HPDE6-E6E7 (cell line): ENCODE results near the gene HERC3.
A peak's percentile ranks its signal among the peaks of the same experiment; 100 is the strongest.

Experiments used
- DNase-seq: peaks from one replicate; pipeline ENCODE4 v3.0.0; 2011; ENCODE audit warnings: missing footprints; ENCODE audit errors: extremely low spot score

Gene HERC3

DNA sequence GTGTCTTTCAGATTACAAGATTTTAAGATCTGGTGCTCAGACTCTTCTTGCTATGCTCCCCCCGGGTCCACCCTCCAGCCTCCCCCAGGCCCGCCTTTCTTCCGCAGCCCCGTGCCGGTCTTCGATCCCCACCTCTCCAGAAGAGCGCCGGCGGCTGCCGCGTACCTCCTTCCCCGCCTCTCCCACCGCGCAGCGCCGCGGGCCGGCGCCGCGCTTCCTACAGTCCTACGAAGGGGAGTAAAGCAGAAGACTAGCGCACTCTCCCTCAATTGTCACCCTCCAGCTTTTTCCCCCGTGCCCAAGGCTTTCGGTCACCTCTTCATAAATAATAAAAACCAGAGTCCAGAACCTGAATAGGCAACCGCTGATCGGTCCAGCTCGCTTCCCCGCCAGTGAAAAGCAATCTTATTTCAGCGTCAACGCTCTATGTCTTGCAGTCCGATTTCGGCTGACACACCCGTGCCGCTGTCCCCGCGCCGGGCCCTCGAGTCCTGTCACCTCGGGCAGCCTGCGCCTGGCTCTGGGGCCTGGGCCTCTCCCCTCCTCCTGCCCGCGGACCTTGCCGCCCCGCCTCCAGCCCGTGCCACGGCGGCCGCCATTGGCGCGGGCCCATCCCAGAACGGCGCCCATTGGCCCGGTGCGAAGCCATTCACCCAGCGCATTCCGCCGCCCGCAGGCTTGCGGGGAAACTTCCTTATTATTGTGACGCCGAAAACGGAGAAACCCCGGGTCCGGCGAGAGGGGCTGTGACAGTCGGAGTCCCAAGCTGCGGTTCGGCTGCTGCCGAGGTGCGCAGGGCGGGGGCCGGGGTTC lies at the start of gene HERC3:
HERC3 (plus strand) TSS at position 694 of the 813 bp plus-strand sequence. CDS start 13,344 bp downstream, outside the sequence.
- DNase-seq: peak; percentile 76

DNA sequence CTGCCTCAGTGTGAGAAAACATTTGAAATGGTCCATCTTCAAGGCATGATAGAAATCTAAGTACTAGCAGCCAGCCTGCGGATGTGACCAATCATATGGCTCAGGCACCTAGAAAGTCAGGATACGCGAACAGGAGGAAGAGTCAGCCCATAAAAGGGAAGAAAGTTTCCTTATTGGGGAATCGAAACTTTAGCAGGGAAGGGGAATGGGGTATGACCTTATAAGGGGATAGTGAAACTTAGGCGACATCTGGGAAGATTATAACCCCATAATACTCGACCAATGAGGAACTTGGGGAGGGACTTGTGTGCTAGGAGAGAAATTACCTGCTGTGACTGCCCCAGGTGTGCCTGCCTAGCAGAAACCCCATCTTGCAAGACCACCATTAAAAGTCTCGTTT lies 42.5 kb upstream of the HERC3 start:
- no peak for DNase-seq

DNA sequence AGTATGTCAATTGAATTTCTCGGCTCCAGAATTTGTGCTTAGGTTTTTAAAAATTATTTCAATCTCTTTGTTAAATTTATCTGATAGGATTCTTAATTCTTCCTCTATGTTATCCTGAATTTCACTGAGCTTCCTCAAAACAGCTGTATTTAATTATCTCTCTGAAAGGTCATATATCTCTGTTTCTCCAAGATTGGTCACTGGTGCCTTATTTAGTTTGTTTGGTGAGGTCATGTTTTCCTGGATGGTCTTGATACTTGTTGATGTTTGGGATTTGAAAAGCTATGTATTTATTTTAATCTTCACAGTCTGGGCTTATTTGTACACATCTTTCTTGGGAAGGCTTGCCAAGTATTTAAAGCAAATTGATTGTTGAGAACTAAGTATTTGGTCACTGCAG lies 24.7 kb upstream of the HERC3 start:
- no peak for DNase-seq

DNA sequence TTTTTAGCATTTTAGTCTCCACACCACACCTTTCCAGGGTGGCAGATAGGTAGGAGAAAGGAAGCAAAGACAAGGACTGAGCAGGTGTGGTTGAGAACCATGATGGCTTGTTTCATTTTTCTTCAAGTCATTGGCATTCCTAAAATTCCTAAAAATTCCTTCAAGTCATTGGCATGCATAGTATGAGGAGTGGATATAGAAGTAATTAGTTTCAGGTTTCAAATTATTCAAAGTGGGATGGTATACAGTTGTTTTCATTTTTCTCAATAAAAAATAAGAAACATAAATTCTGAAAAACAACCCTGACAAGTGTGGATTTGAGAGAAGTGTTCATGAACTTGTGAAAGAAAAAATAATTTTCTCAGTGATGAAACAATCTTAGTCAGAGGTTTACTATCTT lies 22.3 kb upstream of the HERC3 start:
- DNase-seq: no peak

DNA sequence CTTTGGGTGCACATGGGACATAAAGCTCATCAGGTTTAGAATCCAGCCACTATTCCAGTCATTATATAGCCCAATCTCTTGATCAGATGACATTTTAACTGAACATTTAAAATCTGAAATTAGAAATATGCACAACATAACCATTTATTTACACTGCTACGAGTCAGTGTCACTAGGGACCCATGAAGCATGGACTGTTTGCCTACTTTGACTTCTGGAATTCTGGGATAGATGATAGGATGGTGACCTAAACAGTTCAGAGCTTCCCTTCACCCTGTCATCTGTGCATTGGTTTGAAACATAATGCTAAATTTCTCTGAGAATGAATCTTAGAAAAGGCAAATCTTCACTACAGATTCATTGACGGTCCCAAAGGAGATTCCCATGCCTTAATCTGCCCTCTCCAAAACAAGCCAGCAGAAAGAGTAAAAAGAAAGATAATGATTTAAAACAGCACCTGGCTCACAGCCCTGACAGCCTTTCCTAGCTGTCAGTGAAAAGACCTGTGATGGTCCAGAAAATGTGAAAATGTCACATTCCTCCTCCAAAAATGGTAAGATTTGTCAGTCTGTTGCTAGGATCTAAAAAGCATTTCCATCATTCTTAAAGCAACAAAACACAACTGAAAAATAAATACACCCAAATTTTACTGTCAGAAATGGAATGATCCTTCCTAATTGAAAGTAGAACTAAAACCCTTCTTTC lies 18.9 kb upstream of the HERC3 start:
- DNase-seq: no peak

DNA sequence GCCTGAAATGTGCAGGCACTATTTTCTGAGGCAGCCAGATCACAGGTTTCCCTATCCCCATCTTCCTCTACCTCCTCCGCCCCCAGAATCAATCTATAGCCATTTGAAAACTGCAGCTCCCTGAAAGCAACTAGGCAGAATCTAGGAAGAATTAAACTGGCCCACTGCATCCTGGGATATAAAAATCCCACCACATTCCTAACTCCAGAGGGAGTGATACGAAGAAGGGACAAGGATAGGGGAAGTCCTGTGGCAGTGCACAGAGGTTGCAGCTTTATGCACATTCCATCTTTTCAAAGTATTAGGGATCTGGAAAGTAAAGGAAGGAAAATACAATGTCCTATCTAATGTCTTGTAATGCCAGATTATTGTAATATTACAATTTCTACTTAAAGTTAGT lies 18.3 kb upstream of the HERC3 start:
- DNase-seq: no peak

DNA sequence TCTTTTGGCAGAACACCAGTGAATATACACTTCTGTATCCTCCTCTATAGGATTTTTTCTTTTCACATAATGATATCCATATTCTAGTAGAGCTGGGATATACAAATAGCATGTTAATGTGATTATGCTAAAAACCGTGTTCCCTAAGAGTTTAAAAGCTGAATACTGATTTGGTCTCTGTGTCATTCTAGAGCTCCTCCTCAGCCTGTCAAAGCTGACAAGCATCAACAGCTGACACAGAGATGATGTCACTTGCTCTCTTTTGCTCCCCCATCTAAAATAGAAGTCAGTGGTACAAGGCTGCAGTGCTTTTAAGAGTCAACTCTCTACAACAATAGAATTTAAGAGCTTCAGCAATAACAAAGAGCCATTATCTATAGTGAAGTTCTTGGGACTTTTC lies 17.1 kb upstream of the HERC3 start:
- no peak for DNase-seq

DNA sequence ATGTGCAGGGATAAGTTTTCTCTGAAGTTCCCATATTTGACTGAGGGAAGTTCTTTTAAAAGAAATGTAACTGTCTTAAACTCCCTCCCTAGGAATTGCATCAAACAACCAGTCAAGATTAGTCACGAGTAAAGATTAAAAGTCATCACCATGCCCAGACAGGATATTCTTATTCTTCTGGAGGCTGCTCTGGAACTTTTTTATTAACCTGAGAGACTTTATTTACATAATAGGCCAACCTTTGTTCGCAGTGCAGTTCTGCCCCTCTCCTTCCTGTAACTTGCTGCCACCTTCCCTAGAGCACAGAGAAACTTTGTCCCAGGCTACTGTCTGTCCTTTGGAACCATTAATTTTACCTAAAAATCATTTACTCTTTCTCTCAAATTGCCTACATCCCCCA lies 9.8 kb upstream of the HERC3 start:
- DNase-seq: no peak

DNA sequence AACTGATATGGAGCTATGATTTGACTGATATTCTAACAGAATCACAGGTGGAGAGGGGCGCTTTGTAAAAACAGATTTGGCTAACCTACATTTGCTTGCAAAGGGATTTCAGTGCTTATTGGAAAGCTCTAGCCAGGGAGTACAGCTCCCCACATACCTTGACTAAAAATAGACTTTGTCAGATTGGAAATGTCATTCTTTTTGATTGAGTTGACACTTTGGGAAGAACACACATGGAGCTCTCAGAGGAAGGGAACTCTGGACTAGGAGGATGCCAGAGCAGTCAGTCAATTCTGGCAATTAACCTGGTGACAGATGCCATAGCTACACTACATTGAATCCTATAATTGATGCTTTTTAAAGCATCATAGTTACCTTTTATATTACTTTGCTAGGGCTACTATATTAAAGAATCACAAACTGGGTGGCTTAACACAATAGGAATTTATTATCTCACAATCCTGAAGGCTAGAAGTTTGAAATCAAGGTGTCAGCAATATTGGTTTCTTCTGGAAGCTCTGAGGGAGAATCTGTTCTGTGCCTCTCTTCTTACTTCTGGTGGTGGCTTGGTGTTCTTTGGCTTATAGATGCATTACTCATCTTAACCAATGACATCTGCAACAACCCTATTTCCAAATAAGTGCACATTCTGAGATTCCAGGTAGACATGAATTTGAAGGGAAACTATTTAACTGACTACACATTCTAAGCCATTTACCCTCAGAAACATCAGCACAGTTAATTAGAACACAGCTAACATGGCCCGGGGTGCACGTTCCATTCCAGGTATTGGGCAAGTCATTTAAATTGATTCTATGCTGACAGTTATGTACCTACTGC lies 8.4 kb upstream of the HERC3 start:
- no peak for DNase-seq

DNA sequence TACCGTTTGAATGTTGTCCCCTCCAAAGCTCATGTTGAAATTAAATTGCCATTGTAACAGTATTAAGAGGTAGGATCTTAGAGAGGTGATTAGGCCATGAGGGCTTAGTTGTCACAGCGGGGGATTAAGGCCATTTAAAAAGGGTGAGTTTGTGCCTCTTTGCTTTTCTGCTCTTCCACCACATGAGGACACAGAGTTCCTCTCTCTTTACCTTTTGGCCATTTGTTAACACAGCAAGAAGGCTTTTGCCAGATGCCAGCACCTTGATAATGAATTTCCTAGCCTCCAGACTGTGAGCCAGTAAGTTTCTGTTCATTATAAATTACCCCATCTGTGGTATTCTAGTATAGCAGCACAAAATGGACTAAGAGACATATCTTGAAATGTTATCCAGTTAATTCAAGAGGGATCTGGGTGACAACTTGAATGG lies 7.8 kb upstream of the HERC3 start:
- DNase-seq: no peak

DNA sequence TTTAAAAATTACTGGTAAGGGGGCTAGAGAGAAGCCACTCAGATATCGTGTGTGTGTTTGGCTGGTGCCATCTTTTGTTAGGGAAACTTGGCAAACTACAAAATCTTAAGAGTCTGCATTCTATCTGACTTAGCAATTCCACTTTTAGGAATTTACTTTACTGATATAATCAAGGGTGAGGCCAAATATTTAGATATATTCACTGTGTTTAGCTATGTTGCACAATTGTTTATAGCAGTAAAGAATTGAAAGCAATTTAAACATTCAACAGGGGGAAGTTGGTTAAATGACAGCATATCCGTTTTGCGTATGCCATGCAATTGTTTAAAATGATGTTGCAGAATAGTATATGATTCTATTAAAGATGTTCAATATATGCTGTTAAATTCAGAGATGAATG lies 6.4 kb upstream of the HERC3 start:
- no peak for DNase-seq

DNA sequence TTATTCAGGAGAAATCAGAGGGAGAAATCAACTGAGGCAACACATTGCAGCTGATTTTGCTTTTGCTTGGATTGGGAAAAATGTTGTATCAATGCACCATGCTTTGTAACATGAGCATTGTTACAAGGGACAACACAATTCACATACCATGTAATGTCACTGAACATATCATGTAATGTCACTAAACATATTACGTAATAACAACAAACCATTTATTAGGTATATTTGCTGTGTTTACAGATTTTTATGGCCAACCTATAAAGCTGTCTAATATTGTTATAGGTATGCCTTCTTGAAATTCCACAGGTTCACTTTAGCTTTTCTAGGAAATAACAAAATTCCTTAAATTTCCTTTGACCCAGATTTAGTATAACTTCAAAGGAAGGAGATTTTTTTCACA lies 5.0 kb upstream of the HERC3 start:
- DNase-seq: no peak

DNA sequence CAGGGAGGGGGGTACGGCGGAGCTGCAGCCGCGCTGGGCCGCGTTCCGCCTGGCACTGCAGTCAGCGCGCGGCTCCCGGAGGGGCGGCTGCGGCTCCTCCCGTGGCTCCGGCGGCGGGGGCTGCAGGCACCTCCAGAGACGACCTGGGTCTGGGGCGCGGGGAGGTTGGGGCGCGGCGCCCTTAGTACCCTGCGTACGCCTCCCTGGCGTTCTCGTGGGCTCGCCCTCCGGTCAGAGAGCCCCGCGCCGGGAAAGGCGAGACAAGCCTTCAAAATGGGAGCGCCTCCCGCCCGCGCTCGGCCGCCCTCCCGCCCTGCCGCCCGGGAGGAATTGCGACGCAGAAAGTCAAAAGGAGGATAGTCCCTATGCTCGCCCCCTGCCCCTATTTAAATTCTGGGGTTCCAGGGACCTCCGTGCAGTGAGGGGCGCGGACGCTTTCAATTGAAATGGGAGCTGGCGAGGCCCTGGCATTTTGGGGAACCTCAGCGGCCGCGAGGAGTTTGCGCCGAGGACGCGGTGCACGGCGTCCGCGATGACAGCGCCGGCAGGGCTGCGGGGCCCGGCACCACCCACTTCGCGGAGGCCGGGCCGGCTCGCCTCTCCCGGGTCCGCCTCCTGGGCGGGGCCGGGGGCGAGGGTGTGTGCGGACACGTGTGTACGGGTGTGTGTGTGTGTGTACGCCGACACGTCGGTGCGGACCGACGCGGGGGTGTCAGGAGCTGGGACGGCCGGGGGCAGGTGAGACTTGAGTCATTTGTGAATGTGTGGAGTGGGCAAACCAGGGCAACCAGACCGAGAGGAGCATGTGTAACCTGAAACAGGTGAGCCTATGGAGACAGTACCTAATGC lies 544 bp downstream of the HERC3 start:
- peak; percentile 90 for DNase-seq

DNA sequence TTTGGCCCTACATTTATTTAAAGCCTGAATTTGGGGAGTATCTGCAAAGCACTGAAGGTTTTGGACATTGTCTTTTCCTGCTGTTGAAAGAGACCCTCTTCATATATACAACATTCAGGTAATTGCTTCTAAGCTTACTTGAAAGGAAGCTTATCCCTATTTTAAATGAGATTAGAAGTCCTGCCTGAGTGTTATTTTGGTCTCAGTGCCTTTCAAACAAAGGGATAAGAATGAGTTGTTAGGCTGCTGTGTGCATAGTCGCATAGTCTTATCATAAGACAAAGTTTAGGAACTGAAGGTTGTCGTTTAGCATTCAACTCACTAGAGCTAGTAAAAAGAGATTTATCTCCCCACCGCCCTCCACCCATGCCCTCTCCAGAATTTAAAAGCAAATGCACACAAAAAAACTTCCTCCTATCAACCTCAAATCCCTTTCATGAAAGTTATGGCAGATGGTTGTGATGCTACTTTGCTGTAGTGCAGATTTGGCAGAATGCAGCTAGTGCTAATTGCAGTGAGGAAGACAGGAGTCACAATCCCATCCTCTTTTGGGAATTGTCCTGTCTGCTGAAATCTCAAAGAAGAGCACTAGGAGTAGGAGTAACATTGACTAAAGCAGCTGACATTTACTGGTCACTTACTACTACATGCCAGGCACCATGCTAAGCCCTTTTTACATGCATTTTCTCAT lies 5.8 kb downstream of the HERC3 start:
- no peak for DNase-seq

DNA sequence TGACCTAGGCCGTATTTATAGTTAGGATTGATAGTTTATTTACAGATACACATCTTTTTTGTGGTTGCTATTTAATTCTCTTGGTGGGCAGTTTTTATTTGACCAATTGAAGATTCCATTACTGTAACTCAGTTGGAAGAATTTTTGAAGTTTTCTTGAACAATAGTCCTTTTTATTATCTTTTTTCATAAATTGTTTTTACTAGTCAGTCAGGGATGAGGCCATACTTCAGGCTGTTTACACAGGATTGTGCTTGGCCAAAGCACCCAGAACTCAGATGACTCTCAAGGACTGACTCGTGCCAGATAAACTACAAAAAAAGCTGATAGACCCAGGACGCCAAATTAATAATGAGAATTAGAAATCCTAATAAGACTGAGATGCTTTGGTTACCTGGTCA lies 7.0 kb downstream of the HERC3 start:
- no peak for DNase-seq

DNA sequence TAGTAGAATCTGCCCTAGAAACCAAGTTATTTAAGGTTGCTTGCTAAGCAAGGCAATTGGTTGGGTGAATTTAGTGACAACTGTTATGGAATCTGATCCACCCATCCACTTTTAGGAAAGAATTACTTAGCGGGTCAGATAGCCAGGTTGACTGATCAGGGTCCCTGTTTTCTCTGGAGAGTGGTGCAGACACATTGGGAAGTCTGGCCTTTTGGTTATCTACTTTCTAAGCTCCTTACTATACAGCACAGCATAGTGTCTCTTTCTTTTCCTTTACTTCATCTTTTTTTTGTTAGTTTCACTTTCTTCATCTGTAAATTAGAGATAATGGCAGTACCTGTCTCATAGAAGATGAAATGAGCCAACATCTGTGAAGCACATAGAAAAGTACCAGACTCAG lies 7.4 kb downstream of the HERC3 start:
- DNase-seq: no peak

DNA sequence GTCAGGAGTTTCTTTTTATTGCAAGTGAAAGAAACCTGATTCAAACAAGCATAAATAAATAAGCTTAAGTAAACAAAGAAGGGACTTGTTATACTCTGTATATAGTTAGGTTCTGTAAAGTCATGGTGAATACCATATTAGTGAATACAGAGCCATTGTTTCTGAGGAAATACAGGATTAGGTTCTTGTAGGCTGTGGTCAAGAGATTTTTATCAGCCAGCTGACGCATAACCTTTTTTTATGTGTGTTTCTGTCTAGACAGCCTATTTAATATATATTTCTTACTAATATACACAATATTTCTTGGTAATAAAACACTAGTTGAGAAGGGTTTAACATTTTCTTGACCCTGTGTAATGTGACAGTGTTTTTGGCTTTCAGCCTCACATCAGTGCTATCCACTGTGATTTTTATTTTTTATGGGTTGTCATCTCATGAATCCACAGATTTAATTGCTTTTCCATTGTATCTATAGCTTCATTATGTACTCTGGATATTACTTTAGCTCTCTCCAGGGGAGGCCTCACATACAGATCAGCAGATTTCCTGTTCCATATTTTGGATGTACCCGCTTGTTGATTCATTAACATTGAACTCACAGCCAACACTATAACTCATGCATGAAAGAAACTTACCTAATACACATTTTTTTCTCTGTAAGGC lies 8.0 kb downstream of the HERC3 start:
- DNase-seq: peak; percentile 27

DNA sequence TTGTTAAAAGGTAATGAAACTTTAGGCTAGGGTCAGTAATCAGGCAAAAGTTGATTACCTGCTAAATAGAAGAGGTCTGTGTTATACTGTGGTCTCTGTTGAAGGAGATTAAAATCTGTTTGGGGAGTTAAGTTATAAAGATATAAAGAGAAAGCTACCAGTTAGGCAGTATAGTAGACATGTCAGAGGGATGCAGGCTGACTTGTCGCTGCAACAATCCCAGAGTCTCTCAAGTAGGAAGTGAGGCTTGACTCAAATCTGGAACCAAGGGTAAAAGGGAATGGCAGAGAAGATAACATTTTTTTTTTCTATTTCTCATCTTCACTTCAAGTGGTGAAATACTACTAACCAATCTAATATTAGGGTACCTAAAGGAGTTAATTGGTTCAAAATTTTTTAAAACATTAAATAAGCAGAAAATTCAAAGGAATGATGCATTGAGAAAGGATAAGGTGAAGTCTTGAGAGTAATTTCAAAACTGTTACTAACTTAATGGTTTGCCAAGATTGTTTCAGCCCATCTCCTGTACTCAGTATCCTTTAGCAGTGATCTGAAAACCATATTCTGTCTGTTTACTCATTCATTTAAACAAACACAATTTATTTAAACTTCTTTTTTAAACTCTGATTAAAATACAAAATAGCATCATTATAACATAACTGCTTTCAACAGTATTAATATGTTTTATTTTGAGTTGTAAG lies 12.8 kb downstream of the HERC3 start:
- DNase-seq: no peak

DNA sequence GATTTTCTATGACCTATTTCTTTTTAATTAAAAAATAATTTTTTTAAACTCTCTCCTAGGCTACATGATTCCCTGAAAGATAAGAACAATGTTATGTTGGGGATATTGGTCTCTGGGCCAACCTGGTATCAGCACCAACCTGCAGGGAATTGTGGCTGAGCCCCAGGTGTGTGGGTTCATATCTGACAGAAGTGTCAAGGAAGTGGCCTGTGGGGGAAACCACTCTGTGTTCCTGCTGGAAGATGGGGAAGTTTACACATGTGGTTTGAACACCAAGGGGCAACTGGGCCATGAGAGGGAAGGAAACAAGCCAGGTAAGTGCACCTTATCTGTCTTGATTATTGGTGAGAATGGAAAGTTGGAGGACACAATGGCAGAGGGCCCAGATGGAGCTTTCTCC lies 13.5 kb downstream of the HERC3 start:
- no peak for DNase-seq

DNA sequence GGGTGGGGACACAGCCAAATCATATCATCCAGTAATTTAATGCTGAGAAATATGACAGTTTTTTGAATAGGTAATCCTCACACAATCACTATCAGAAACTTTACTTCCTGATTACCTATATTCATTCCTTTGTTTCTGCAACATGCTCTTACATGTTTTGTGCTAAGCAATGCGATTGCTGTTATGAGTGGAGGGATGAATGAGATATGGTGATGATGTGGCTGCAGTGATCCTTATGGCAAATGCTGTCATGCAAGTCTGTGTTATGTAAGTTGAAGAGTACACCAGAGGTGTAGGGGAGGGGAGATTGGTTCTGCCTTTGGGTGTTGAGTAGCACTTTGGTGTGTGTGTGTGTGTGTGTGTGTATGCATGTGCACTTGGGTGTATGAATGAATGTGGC lies 14.6 kb downstream of the HERC3 start:
- DNase-seq: peak; percentile 66
